Stimulated activated CD4-positive, alpha-beta T cell treated with anti-CD3 and anti-CD28 coated beads, TNF-alpha, amount 100 ng/mL, for 4 hours (primary cell): Measurements from ENCODE around the gene RPS15.
A peak's percentile ranks its signal among the peaks of the same experiment; 100 is the strongest.
"Not testable (repeated sequence)": the region's sequence is repeated elsewhere in the genome, so short reads cannot be mapped to it uniquely, and the experiment has no call there.

ENCODE experiments used
- DNase-seq, 3 experiments: peaks; one replicate each; pipeline ENCODE4 v3.0.0-alpha.2; 2020; ENCODE audit warnings: low read depth in 3 of 3

RPS15 gene

DNA sequence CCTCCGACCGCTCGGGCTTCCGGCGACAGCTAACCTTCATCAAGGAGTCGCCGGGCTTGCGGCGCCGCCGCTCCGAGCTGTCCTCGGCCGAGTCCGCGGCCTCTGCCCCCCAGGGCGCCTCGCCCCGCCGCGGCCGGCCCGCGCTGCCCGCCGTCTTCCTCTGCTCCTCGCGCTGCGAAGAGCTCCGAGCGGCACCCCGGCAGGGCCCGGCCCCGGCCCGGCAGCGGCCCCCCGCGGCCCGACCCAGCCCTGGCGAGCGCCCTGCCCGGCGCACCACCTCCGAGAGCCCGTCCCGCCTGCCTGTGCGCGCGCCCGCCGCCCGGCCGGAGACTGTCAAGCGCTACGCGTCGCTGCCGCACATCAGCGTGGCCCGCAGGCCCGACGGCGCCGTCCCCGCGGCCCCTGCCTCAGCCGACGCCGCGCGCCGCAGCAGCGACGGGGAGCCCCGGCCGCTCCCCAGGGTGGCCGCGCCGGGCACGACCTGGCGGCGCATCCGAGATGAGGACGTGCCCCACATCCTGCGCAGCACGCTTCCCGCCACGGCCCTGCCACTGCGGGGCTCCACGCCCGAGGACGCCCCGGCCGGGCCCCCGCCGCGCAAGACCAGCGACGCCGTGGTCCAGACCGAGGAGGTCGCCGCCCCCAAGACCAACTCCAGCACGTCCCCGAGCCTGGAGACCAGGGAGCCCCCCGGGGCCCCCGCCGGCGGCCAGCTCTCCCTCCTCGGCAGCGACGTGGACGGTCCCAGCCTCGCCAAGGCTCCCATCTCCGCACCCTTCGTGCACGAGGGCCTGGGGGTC lies 31.3 kb downstream of the RPS15 start:
- no peak for DNase-seq

DNA sequence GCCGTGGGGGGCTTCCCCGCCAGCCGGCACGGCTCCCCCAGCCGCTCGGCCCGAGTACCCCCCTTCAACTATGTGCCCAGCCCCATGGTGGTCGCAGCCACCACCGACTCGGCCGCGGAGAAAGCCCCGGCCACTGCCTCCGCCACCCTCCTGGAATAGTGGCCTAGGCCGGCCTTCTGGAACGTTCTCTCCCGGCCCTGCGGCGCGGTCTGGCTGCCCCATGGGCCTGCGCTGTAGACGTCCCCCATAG lies 31.8 kb downstream of the RPS15 start:
- no peak for DNase-seq

DNA sequence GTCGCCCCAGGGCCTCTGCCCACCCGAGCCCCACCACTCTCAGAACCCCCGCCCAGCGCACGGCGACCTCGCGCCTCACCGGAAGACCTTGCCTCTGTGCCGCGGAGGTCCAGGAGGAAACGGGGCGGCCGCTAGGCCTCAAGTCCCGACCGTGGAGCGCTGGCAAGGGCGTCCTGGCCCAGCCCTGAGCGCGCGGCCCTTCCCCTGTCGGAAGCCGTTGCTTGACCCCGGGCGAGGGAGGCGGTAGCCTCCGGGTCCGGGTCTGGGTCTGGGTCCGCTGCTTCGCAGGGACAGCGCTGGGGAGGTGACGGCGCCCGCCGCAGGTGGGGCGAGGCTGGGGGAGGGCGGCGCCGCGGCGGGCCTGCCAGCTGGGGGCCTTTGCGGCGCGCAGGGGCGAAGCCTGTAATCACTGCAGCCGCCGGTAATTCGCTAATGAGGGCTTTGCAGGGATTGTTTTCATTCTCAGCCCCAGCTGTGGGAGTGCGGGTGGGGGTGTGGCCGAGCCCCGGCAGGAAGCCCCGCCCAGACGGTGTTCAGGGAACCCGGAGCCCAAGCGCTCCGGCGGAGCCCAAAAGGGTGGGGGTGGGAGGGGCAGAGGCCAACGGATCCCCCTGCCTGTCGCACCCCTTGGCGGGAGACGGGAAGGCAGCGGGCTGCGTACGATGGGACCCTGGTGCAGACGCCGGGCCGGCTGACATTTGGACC lies 32.3 kb downstream of the RPS15 start:
- DNase-seq: peak; percentile 54 to 69 (median 61)

DNA sequence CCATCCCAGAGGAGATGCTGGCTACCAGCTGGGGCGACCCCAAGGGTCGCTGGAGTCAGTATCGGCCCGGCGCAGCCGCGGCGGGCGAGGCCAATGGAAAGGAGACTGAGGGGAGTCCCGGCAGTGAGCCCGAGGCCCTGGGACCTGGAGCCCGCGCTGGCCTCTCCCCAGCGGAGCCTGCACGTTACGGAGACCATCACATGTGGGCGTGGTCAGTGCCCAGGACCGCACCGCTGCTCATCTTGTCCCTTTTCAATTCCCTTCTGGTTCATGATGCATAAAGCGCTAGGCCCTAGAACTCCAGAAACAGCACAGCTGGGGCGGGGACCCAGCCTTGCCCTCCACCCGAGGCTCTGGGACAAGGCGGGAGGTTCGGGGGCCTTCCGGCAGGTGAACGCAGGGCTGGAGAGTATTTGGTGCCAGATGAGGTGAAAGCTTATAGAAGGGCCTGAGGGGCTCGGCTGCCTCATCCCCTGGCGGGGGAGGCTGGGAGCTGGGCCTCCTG lies 32.9 kb downstream of the RPS15 start:
- DNase-seq: no peak

DNA sequence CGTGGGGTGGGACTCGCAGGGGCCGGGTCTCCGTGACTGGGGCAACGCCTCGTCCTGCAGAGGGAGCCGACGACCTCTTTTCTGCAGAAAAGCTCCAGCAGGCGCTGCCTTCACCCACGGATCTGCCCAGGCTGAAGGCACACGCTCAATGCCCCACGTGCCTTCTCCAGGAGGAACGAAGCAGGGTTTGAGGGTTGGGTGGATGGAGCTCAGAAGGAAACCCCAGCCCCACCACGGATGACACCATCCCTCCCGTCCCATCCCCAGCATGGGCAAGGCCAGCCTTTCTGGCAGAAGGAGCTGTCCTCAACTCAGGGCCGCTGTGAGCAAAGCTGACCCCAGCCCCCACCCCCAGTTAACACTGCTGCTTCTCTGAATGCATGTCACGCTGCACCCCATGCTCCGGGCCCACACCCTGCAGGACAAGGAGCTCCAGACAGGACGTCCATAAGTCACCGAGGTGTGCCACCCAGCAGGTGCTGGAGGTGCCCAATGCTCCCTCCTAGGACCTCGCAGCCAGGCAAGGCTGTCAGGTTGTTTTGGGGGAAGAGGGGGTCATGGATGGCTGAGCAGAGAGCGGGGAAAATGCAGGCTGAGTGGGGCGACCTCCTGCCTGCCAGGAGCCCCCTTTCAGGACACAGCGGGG lies 33.4 kb downstream of the RPS15 start:
- no peak for DNase-seq

DNA sequence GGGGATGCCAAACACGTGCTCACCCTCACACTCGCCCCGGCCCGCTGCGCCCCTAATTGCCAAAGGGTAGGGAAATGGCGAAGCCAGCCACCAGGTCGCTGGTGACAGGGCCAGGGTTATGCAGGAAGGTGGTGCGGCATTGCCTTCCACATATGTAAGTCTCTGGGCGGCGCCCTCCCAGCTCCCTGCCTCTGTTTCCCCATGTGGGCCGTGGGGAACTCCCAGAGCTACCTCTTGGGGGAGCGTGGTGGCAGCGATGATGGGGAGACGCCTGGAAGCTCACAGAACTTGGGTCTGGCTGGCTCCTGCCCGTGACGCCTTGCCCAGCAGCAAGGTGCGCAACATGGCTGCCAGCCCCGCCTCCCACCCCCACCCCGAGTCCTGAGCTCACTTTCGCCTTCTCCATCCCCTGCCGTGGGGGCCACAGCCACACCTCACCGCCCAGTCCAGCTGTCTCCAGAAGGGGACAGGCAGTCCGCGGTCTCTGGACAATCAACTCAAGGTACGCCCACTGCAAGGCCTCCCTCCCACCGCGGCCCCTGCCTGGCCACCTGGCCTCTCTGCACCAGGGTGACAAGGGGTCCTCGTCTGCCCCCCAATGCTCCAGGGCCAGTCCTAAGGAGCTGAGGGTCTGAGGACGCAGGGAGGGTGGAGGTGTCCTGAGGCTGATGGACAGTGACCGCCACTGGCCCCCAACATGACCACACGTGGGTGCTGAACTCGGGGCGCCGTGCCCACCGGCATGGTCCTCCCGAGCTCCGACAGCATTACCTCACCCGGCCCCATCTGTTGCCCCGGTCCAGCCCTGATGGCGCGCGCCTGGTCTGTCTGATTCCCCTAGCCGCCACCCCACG lies 34.3 kb downstream of the RPS15 start:
- no peak for DNase-seq

DNA sequence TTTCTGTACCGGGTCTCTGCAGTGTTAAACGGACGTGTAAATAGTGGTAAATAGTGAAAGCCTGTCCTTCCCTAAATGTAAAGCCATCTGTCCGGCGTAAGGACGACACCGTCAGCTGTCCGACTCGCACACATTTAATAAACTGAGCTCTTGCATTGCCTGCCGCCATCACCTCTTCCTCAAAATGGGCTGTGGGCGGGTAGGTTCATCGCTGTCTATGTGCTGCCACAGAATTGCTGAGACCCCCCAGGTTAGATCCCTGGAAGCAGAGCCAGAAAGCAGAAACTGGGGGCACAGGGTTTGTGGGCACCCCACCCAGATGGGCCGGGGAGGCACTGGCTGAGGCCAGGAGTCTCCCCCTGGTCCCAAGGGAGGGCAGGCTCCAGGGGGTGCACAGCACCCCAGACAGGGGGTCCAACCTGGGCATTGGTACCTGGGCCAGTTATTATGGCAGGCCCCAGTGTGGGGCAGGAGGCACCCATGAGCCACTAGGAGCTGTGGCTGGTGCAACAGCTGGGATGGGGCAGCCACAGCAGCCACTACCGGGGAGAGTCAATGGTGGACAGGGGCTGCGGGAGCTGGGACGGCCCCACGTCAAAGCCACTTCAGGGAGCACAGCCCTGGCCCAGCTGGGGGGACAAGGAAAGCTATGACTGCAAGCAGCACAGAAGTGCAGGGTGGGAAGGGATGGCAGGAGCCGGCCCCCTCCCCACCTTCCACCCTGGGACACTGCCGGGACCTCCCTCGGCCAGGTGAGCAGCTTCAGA lies 35.1 kb downstream of the RPS15 start:
- DNase-seq: no peak

DNA sequence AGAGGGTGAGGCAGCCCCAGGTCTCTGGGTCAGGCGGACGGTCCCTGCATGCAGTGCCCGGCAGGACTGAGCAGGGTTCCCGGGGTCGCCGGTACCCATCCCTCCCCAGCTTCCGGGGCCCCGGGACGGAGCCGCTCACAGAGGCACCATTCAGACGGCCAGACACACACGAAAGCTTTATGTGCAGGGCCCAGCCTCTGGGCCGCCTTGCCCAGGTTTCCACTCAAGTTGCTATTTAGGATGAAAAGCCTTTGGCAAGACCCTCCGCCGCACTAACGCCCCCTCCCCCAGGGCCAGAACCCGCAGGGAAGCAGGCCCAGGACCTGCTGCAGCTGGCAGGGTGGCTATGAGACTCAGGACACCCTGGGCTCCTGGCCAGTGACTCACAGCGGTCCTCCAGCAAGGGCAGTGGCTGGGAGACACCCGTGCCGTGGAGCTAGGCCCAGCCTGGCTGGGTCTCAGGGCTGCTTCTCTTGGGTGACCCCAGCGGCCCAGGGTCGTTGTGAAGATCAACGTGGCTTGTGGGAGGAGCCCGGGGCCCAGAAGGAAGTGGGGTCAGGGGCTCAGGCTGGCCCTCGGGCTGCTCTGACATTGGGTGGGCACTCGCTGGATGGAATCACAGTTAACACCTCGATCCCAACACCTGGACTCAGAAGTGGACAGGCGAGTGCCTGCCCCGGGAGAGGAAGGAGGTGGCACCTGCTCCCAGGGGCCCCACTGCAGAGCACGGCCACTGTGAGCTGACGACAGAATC lies 36.0 kb downstream of the RPS15 start:
- no peak for DNase-seq

DNA sequence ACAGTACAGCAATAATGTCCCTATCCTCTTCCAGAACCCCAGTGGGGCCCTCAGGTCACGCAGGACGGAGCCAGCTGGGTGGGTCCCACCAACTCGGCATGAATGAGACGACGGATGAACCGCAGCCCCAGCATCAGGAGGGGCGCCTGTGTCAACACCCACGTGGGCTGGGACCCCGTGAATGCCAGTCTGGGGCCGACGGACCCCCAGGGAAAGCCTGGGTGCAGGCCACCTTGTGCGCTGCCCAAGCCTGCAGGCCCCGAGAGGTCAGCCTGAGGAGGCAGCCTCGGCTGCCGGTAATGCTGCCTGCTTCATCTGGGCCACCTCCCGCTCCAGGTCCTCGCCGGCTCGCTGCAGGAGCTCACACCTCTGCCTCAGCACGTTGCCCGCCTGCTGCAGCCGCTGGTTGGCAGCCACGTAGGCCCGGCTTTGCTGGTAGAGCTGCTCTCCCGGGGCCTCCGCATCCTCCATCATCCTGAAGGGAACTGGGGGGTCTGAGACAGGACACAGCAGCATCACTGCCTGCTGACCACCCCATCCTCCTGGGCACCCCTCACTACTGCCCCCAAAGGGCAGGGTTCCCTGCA lies 36.7 kb downstream of the RPS15 start:
- DNase-seq: no peak

DNA sequence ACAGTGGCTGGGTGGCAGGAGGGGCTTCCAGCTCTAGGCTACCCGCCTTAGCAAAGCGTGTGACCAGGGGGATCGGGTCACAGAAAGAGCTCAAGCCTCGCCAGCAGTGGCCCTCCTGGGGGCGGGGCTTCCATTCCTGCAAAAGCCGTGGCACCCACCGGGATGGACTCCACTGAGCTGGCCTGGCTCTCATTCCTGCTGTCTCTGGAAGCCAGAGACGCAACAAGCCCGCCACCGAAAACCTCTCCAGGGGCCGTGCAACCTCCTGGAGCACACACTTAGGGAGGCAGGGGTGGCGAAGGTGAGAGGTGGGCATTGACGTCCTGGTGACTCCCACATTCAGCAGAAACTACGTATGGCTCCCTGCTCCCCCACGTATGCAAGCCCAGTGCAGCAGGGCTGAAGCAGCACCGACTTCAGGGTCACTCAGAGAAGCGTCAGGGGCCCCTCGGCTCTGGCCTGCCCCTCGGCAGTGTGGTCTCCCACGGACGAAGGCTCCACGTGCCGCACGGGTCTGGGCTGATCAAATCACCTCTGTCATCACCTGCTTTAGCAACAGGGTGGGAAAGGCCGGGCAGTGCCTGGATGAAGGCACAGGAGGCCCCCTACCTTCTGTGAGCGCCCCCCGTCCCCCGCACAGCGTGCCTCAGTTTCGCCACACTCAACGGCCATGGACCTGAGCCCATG lies 37.7 kb downstream of the RPS15 start:
- no peak for DNase-seq

DNA sequence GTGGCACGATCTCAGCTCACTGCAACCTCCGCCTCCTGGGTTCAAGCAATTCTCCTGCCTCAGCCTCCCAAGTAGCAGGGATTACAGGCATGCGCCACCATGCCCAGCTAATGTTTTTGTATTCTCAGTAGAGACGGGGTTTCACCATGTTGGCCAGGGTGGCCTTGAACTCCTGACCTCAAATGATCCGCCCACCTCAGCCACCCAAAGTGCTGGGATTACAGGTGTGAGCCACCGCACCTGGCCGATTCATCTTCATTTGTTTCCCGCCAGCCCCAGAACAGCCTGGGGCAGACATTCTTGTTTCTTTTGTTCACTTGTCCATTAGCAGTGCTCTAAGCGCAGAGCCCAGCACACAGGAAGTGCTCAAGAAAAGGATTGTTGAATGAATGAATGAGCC lies 38.9 kb downstream of the RPS15 start:
- DNase-seq: not testable (repeated sequence)

DNA sequence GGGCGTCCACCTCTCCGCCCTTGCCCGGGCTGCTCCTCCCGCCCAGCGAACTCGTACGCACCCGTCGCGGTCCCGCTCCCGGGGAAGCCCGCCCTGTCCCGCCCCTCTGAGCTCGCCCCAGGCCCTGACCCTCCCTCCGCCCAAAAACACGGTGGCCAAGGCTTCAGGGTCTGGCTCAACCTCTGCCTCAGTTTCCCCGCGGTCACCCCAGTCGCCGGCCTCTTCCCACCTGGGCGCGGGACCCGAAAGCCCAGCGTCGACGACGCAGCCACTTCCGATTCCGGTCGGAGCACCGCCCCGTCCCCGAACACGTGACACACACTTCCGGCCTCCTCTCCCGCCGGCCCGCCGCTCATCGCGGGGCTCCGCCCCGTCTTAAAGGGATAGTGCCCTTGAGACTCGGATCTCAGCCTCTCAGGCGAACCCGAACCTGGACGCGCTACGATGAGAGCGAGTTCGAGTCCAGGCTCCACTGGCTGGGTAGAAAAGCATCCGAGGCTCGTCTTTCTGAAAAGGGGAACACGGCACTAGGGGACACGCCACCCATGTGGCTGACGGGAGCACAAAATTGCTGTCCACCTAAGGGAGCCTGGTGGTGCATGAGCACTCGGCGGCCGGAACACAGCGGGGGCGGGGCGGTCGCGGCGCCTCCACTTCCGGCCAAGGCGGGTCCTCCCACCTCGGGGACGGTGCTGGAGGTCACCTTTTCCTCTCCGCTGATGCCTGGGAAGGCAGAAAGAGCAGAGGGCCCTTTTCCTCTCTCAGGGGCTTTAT lies 40.9 kb downstream of the RPS15 start, which contains the start of gene C19orf25:
Gene C19orf25 (minus strand): TSS at position 282 of the 774 bp plus-strand sequence. CDS start 312 bp downstream, outside the sequence.
- peak; percentile 85 to 86 (median 86) for DNase-seq

DNA sequence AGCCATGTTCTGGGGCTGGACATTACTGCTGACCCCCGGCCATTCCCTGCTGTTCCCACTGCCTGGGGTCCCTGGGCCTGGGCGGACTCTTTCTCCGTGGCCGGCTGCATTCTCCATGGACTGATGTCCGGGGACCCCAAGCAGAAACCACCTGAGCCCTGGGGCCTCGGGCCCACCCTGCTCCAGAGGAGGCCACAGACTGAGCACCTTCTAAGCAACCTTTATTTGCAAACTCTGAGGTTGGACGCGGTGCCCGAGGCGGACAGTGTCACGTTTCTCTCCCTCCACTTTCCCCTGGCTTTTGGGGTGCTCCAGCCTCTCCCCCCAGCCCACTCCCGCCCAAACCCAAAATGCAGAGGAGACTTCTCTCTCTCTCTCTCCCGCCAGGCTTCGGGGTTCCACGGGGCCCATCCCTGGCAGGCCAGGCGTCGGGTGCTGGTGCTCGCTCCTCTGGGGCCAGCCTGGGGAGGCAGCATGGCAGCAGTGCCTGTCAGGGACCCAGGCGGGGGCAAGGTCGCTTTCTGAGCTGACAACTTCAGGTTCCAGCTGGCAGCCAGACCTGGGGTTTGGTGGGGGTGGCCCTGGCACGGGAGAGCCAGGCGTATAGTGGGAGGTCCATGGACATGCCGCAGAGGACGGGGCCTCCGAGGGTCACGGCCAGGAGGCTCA lies 43.2 kb downstream of the RPS15 start:
- no peak for DNase-seq

DNA sequence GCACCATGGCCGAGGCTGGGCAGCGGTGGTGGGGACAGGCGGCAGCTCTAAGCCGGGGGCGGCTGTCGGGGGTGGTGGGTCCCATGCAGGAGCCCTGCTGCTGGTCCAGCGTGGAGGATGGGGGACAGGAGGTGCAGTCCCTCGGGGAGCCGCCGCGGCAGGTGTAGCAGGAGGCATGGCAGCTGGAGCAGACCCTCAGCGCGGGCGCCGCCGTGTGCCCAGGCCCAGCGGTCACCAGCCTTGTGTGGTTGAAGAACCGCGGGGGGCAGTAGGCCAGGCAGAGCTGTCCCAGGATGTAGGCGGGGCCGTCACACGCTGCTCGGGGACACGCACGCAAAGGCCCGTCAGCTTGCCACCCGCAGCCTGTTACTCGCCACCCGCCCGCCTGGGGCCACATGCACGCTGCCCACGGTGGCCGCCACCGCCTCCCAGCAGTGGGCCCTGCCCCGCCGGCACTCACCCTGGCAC lies 43.7 kb downstream of the RPS15 start:
- DNase-seq: no peak

DNA sequence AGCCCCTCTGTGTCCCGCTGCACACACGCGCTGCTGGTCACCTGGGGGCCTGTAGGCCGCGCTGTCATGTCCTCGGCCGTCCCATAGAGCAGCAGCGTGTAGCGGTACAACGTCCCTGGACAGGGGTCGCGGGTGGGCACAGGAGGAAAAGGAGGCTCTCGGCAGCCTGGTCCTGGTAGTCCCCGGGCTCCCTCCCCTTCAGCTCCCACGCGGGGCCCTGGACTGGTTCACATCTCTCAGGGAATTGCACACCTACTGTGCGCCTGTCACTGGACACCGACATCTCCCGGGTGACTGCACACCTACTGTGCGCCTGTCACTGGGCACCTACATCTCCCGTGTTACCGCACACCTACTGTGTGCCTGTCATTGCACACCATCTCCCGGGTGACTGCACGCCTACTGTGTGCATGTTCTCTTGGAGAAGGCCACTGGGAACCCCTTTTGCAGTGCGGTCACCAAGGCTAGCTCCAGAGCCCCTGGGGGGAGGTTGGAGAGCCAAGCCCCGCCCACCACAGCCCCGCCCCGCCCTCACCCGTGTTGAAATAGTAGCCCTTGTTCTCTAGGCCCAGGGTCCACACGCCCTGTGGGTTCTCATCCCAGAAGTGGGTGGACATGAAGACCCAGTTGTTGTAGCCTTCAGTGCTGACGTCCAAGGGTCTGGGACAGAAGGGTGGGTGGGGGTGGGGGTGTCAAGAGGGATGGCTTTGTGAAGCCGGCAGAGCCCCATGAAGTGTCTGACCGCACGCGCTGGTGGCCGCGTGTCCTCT lies 44.4 kb downstream of the RPS15 start:
- no peak for DNase-seq

DNA sequence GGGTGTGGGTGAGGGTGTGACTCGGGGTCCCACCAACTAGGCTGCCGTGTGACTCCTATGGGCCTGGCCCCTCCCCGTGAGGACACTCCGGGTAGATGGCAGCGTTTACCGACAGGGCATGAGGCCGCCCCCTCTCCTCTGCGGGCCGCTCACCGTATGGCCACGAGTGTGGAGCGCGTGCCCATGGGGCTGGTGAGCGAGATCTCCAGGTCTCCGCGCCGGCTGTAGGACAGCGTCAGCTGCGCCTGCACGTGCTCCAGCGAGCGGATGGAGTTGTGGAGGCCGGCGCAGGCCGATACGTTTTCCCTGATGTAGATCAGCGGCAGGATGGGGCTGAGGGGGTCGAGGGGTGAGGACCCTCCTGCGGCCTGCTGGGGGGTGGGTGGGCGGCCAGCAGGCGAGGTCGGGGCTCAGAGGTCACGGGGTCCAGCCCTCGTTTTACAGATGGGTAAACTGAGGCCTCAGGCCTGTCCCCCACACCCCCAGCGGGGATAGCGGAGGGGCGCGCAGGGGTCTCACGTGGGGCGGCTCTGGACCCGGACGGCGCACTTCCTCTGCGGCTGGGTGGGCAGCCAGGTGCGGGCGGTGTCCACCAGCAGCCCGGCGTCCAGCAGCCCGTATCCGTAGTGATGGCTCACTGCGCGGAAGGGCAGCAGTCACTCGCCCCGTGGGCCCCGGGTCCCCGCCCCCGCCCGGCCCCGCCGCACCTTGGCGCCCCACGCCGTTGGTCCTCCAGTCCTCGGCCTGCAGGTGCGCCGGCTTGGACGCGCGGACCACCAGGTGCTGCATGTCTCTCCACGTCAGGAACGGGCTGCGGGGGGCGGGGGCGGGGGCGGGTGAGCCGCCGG lies 45.2 kb downstream of the RPS15 start:
- no peak for DNase-seq
